Activated CD8-positive, alpha-beta T cell treated with anti-CD3 and anti-CD28 coated beads, Interleukin-2, amount 10 ng/mL, durations not matched to agents 7 days and 5 days (primary cell): Measurements from ENCODE around the gene SET. TPM values are rescaled to one million over a fixed set of nuclear protein-coding genes. Genes with fewer than 3 reads are reported as not detected.

Experiments used
- ATAC-seq: fragments of 150-1000 bp; cut with Tn5 transposase; one replicate; pipeline ENCODE4 v1.10.0; 2021; ENCODE audit warnings: moderate library complexity
- CTCF ChIA-PET: fragments of 350-600 bp; sonication (Branson Sonifier 250); formaldehyde crosslinking; loops from one replicate; lab custom pipeline; 2021; ENCODE audit warnings: antibody characterized with exemption; lab: Charles Lee
- POLR2A ChIA-PET: fragments of 350-600 bp; sonication (Branson Sonifier 250); formaldehyde crosslinking; loops from one replicate; lab custom pipeline; 2021; ENCODE audit warnings: antibody characterized with exemption; lab: Charles Lee
- DNase-seq: peaks from one replicate; pipeline ENCODE4 v3.0.0-alpha.2; 2020
- H3K27ac Mint-ChIP-seq: one replicate; pipeline ENCODE4 v1.8.0; 2021; ENCODE audit warnings: mild to moderate bottlenecking, mixed read lengths
- H3K27me3 Mint-ChIP-seq: one replicate; pipeline ENCODE4 v1.8.0; 2021; ENCODE audit warnings: low read depth, mixed read lengths
- H3K36me3 Mint-ChIP-seq: one replicate; pipeline ENCODE4 v1.8.0; 2021; ENCODE audit warnings: low read depth, mixed read lengths
- H3K4me1 Mint-ChIP-seq: one replicate; pipeline ENCODE4 v1.8.0; 2021; ENCODE audit warnings: low read depth, mixed read lengths
- H3K4me3 Mint-ChIP-seq: one replicate; pipeline ENCODE4 v1.8.0; 2021; ENCODE audit warnings: mild to moderate bottlenecking, mixed read lengths
- H3K9me3 Mint-ChIP-seq: one replicate; pipeline ENCODE4 v1.8.0; 2022; ENCODE audit warnings: mixed read lengths; ENCODE audit not compliant: insufficient read depth
- total RNA-seq, 2 experiments: library from RNA; stranded (reverse); gene quantifications; one replicate each; pipeline ENCODE4 v1.2.3, GENCODE V29; 2021

SET gene
- total RNA-seq, 2 experiments from 2014 or later: 574 to 607 TPM

GRCh38 chr9:128702949-128703615 is 14.1 kb downstream of the SET start:
- POLR2A ChIA-PET: interaction anchor here (0.9 kb wide), 1 partner anchor 36 kb away, joined by 5 read pairs; no protein-coding TSS in a partner anchor
- CTCF ChIA-PET: interaction anchor here (1.2 kb wide), 1 partner anchor 170 kb away, joined by 3 read pairs; no protein-coding TSS in a partner anchor
- H3K9me3 Mint-ChIP-seq: no peaks in the 10 kb centered on the region
- DNase-seq: no peak
- peaks cover 2% of the 10 kb centered on the region for H3K36me3 Mint-ChIP-seq
- H3K27me3 Mint-ChIP-seq: no peaks in the 10 kb centered on the region
- peak overlapping the region; percentile 60 for H3K27ac Mint-ChIP-seq
- H3K4me1 Mint-ChIP-seq: peaks cover 14% of the 10 kb centered on the region
- peak overlapping the region; percentile 79 for H3K4me3 Mint-ChIP-seq
- ATAC-seq: peak; percentile 39

GRCh38 chr9:128703616-128704355 is 14.8 kb downstream of the SET start:
- no peaks in the 10 kb centered on the region for H3K27me3 Mint-ChIP-seq
- peaks cover 2% of the 10 kb centered on the region for H3K36me3 Mint-ChIP-seq
- no peaks in the 10 kb centered on the region for H3K9me3 Mint-ChIP-seq
- H3K27ac Mint-ChIP-seq: peak overlapping the region; percentile 60
- peak overlapping the region; percentile 79 for H3K4me3 Mint-ChIP-seq
- DNase-seq (no peak), ATAC-seq (no peak)
- POLR2A ChIA-PET: interaction anchor here (0.9 kb wide), 1 partner anchor 35 kb away, joined by 5 read pairs; no protein-coding TSS in a partner anchor
- H3K4me1 Mint-ChIP-seq: peaks cover 14% of the 10 kb centered on the region
- CTCF ChIA-PET: no interaction called here

- ChIA-PET CTCF (no interaction called here), POLR2A (no interaction called here)
- no peak for ATAC-seq
- H3K9me3 Mint-ChIP-seq: no peaks in the 10 kb centered on the region
- H3K27ac Mint-ChIP-seq: no peak overlapping the region
- H3K4me1 Mint-ChIP-seq: peaks cover 14% of the 10 kb centered on the region
- peaks cover 2% of the 10 kb centered on the region for H3K36me3 Mint-ChIP-seq
- DNase-seq: no peak
- peak overlapping the region; percentile 22 for H3K4me3 Mint-ChIP-seq
- no peaks in the 10 kb centered on the region for H3K27me3 Mint-ChIP-seq
Measured at GRCh38 chr9:128704356-128704670, 15.3 kb downstream of the SET start.

DNA sequence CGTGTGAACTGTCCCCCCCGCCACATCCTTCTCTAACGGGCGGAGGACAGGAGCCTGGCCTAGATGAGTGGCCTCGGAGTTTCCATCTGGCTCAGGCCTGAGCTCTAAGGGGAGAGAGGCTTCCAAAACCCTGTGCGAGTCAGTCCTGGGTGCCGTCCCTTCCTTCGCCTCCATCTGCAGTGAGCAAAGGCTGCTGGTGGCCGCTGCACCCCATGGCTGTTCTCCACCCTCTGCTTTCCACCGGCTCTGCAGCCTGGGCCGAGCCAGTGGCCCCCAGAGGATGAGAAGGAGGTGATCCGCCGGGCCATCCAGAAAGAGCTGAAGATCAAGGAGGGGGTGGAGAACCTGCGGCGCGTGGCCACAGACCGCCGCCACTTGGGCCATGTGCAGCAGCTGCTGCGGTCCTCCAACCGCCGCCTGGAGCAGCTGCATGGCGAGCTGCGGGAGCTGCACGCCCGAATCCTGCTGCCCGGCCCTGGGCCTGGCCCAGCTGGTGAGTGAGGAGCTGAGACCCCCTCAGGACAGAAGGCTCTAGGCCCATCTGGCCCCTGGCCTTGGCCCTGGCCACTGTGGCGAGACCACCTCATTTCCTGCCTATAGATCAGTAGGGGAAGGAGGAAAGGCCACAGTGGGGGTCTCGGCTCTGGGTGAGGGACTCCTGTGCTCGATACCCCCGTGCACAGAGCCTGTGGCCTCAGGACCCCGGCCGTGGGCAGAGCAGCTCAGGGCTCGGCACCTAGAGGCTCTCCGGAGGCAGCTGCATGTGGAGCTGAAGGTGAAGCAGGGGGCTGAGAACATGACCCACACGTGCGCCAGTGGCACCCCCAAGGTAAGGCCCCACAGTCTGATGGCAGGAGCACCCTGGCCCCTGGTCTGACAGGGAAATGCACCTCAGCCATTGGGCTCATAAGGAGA is 16.3 kb downstream of the SET start:
- Mint-ChIP-seq H3K27ac (no peak overlapping the region), H3K4me1 (peaks cover 14% of the 10 kb centered on the region), H3K27me3 (no peaks in the 10 kb centered on the region), H3K4me3 (no peak overlapping the region), H3K9me3 (no peaks in the 10 kb centered on the region), H3K36me3 (peaks cover under 1% of the 10 kb centered on the region)
- POLR2A ChIA-PET: interaction anchor here (1.0 kb wide), 1 partner anchor 14 kb away, joined by 3 read pairs; no protein-coding TSS in a partner anchor
- CTCF ChIA-PET: no interaction called here
- ATAC-seq: no peak
- DNase-seq: no peak

- H3K27me3 Mint-ChIP-seq: no peaks in the 10 kb centered on the region
- ChIA-PET CTCF (no interaction called here), POLR2A (interaction anchor here (1.0 kb wide), 1 partner anchor 15 kb away, joined by 3 read pairs; no protein-coding TSS in a partner anchor)
- H3K9me3 Mint-ChIP-seq: no peaks in the 10 kb centered on the region
- H3K27ac Mint-ChIP-seq: no peak overlapping the region
- DNase-seq: no peak
- no peak overlapping the region for H3K4me3 Mint-ChIP-seq
- H3K36me3 Mint-ChIP-seq: no peaks in the 10 kb centered on the region
- ATAC-seq: no peak
- peaks cover 14% of the 10 kb centered on the region for H3K4me1 Mint-ChIP-seq
Measured at GRCh38 chr9:128706045-128706444, 17.0 kb downstream of the SET start.

- ChIA-PET POLR2A (interaction anchor here (1.0 kb wide), 1 partner anchor 16 kb away, joined by 3 read pairs; no protein-coding TSS in a partner anchor), CTCF (interaction anchor here (1.2 kb wide), 1 partner anchor 10 kb away, joined by 4 read pairs; no protein-coding TSS in a partner anchor)
- Mint-ChIP-seq H3K36me3 (no peaks in the 10 kb centered on the region), H3K4me1 (peaks cover 8% of the 10 kb centered on the region), H3K4me3 (no peak overlapping the region), H3K27ac (no peak overlapping the region), H3K9me3 (no peaks in the 10 kb centered on the region), H3K27me3 (no peaks in the 10 kb centered on the region)
- DNase-seq (no peak), ATAC-seq (no peak)
Measured at GRCh38 chr9:128706671-128707381, 17.8 kb downstream of the SET start.

GRCh38 chr9:128707446-128707845 is 18.4 kb downstream of the SET start:
- no peak overlapping the region for H3K27ac Mint-ChIP-seq
- H3K36me3 Mint-ChIP-seq: no peaks in the 10 kb centered on the region
- no peaks in the 10 kb centered on the region for H3K27me3 Mint-ChIP-seq
- ChIA-PET POLR2A (no interaction called here), CTCF (interaction anchor here (1.2 kb wide), 1 partner anchor 10 kb away, joined by 4 read pairs; no protein-coding TSS in a partner anchor)
- H3K4me1 Mint-ChIP-seq: peaks cover 6% of the 10 kb centered on the region
- no peak overlapping the region for H3K4me3 Mint-ChIP-seq
- DNase-seq (no peak), ATAC-seq (no peak)
- no peaks in the 10 kb centered on the region for H3K9me3 Mint-ChIP-seq

- H3K27ac Mint-ChIP-seq: no peak overlapping the region
- POLR2A ChIA-PET: no interaction called here
- CTCF ChIA-PET: no interaction called here
- H3K4me1 Mint-ChIP-seq: no peaks in the 10 kb centered on the region
- no peak overlapping the region for H3K4me3 Mint-ChIP-seq
- H3K9me3 Mint-ChIP-seq: no peaks in the 10 kb centered on the region
- DNase-seq (no peak), ATAC-seq (no peak)
- H3K27me3 Mint-ChIP-seq: no peaks in the 10 kb centered on the region
- H3K36me3 Mint-ChIP-seq: no peaks in the 10 kb centered on the region
Measured at GRCh38 chr9:128712451-128713410, 23.7 kb downstream of the SET start.

DNA sequence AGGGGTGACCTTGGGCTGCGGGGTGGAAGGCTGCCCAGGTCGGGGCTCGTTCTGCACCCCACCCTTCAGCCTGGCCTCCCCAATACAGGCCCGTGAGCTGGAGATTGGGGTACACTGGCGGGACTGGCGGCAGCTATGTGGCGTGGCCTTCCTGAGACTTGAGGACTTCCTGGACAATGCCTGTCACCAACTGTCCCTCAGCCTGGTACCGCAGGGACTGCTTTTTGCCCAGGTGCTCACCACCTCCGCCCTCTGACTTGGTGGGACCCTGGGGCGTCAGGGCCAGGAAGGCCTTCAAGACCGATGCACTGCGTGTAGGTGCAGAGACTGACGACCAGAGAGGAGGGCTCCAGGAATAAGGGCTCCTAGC is 24.4 kb downstream of the SET start:
- H3K4me3 Mint-ChIP-seq: no peak overlapping the region
- CTCF ChIA-PET: no interaction called here
- POLR2A ChIA-PET: no interaction called here
- no peak for DNase-seq
- H3K27ac Mint-ChIP-seq: no peak overlapping the region
- no peaks in the 10 kb centered on the region for H3K4me1 Mint-ChIP-seq
- no peaks in the 10 kb centered on the region for H3K27me3 Mint-ChIP-seq
- no peak for ATAC-seq
- no peaks in the 10 kb centered on the region for H3K36me3 Mint-ChIP-seq
- no peaks in the 10 kb centered on the region for H3K9me3 Mint-ChIP-seq

DNA sequence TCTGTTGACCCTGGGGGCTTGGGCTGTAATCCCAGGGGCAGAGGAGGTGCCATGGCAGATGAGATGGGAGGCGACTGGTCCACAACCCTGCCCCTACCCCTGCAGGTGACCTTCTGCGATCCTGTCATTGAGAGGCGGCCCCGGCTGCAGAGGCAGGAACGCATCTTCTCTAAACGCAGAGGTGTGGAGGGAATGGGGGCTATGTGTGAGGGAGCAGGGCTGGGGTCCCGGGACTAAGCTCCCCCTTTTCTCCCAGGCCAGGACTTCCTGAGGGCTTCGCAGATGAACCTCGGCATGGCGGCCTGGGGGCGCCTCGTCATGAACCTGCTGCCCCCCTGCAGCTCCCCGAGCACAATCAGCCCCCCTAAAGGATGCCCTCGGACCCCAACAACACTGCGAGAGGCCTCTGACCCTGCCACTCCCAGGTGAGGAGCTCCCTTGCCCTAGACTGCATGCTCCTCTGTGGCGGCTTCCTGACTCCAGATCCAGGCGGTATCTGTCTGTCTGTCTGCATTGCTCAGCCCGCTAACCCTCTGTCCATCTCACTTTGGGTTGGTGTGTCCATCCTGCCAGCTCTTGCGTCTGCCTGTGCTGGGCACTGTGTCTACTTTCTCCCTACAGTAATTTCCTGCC is 25.0 kb downstream of the SET start:
- ChIA-PET POLR2A (no interaction called here), CTCF (no interaction called here)
- Mint-ChIP-seq H3K27me3 (no peaks in the 10 kb centered on the region), H3K27ac (no peak overlapping the region), H3K4me3 (no peak overlapping the region), H3K36me3 (no peaks in the 10 kb centered on the region), H3K9me3 (no peaks in the 10 kb centered on the region), H3K4me1 (no peaks in the 10 kb centered on the region)
- ATAC-seq (no peak), DNase-seq (no peak)
